Sigmoid colon (tissue), 4 donors: Measurements from ENCODE around the gene CTSO.

Source experiments
- CTCF ChIP-seq, 4 experiments: fragments of 450-650 bp in 3 of 4; fragments of 200-600 bp in 1 of 4; IDR thresholded peaks; one replicate each; pipeline ENCODE4 v1.5.1; 2016 to 2019; ENCODE audit warnings: antibody characterized with exemption in 4 of 4, mild to moderate bottlenecking in 3 of 4, moderate library complexity in 2 of 4
- EP300 ChIP-seq, 4 donors: sonication (generic); formaldehyde crosslinking; IDR thresholded peaks; one replicate each; pipeline ENCODE4 v1.6.1; 2017; ENCODE audit warnings: antibody characterized with exemption in 4 of 4
- POLR2A ChIP-seq, 2 donors: fragments of 450-650 bp; IDR thresholded peaks; one replicate each; pipeline ENCODE4 v1.6.1; 2016; ENCODE audit warnings: antibody characterized with exemption in 2 of 2, mild to moderate bottlenecking in 2 of 2, moderate library complexity in 2 of 2
- POLR2AphosphoS5 ChIP-seq, 4 donors: sonication (generic); formaldehyde crosslinking; IDR thresholded peaks; one replicate each; pipeline ENCODE4 v1.6.1; 2017; ENCODE audit warnings: antibody characterized with exemption in 4 of 4

- TF ChIP-seq POLR2A (IDR thresholded peaks at IDR 0.05), result no peak
- no peak for TF ChIP-seq CTCF (IDR thresholded peaks at IDR 0.05)
- TF ChIP-seq POLR2AphosphoS5 (IDR thresholded peaks at IDR 0.05), result no peak
- no peak for TF ChIP-seq EP300 (IDR thresholded peaks at IDR 0.05)
These were observed 20.2 kb upstream of the CTSO start for GRCh38 chr4:155973639-155974475.
